DOHH2 (cell line): ENCODE results near the gene ALS2.

Experiments
- CTCF ChIP-seq: fragments of 200-600 bp; sonication (generic); IDR thresholded peaks from one replicate; pipeline ENCODE4 v1.5.1; 2014; ENCODE audit warnings: antibody characterized with exemption, mild to moderate bottlenecking, low read depth, low read length; ENCODE audit not compliant: poor library complexity, severe bottlenecking
- EZH2phosphoT487 ChIP-seq: fragments of 200-600 bp; sonication (generic); IDR thresholded peaks from 2 replicates; pipeline ENCODE4 v1.6.1; 2017; ENCODE audit warnings: borderline replicate concordance, mild to moderate bottlenecking, antibody characterized with exemption, low read length, moderate library complexity, mixed read lengths

GRCh38 chr2:201788371-201788770, 7.6 kb upstream of the ALS2 start:
- TF ChIP-seq CTCF (no peak), EZH2phosphoT487 (no peak)
